Right cardiac atrium (tissue), 5 donors: ENCODE data around the gene UQCRC1. TPM values are rescaled to one million over a fixed set of nuclear protein-coding genes. Genes with fewer than 3 reads are reported as not detected.

ENCODE experiments used
- ATAC-seq, 2 donors: fragments of 200-7000 bp; cut with Tn5 transposase; one replicate each; pipeline versions ENCODE4 v1.8.0 to v1.9.1; 2020; ENCODE audit warnings: moderate library complexity in 2 of 2, mild to moderate bottlenecking in 1 of 2
- DNase-seq, 3 donors: peaks; one replicate each; pipeline ENCODE4 v3.0.0-alpha.2; 2020
- H3K27ac ChIP-seq: one replicate; pipeline ENCODE4 v1.5.1; 2013; ENCODE audit warnings: mild to moderate bottlenecking, low read length, control low read depth, moderate library complexity
- H3K27me3 ChIP-seq: one replicate; pipeline ENCODE4 v1.6.1; 2013; ENCODE audit not compliant: control insufficient read depth, insufficient read depth
- H3K4me1 ChIP-seq: one replicate; pipeline ENCODE4 v1.6.1; 2013; ENCODE audit warnings: low read length; ENCODE audit not compliant: control insufficient read depth, insufficient read depth
- H3K4me3 ChIP-seq: one replicate; pipeline ENCODE4 v1.5.1; 2013; ENCODE audit warnings: low read length, control low read depth
- H3K9me3 ChIP-seq: one replicate; pipeline ENCODE4 v1.6.1; 2013; ENCODE audit warnings: low read length; ENCODE audit not compliant: control insufficient read depth
- WGBS: extraction: QIAGEN DNeasy Blood & Tissue Kit; methylation state at CpG from one replicate; pipeline ENCODE4 v1.1.7; 2013; 5-methylcytosine and 5-hydroxymethylcytosine counted together
- intact Hi-C, 4 donors: fragments of 100-400 bp; cut with DNase I; formaldehyde crosslinking; loops; one replicate each; pipeline versions ENCODE4 v1.11.0 to v1.14.0; 2022 to 2023
- polyA plus RNA-seq: library from polyadenylated mRNA; stranded (reverse); fragments of 200-250 nt; gene quantifications from one replicate; pipeline ENCODE4 v1.2.3, GENCODE V29; 2013
- total RNA-seq, 4 donors: library from RNA; stranded (reverse); fragmentation: NEBNext Ultra II Directional; extraction: Animal tissue kit (Norgen Biotek cat#: 25700); gene quantifications; one replicate each; pipeline ENCODE4 v1.2.1, GENCODE V29; 2021
- donor health status: healthy with polysubstance abuse.
- donor health status: DM: no; HTN: yes; CAD: no.
- donor health status: DM: no; HTN: no; CAD: no.
- donor health status: DM: no; HTN: yes; CAD: no; lungs with severe emphysema.
- donor health status: DM: yes; HTN: yes; CAD: no.

UQCRC1 gene
- total and polyA plus RNA-seq, 5 donors, result 622 to 865 (median 649) TPM

DNA sequence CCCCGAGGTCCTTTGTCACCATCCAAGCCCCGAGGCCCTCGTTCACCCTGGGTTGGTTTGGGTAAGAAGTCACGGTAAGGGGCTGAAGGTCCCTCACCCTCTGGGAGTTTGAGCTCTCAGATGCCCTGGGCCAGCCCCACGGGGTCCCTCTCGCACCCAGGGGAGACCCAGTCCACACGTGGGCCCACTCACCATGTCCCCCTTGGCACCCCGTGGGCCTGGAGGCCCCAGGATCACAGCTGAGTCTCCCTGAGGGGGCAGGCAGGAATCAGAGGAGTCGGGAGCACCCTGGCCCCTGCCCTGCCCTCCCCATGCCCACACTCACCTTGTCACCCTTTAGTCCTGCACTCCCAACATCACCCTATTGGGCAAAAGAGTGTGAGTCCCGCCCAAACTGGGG, 40.0 kb downstream of the UQCRC1 start:
- 89% methylated on average over 10 of the region's 10 CpGs for WGBS
- intact Hi-C loops, result no loop called here
- no peak overlapping the region for H3K4me3 ChIP-seq
- ATAC-seq (no peak), DNase-seq (no peak)
- H3K4me1 ChIP-seq, result no peaks in the 10 kb centered on the region
- H3K9me3 ChIP-seq, result no peaks in the 10 kb centered on the region
- no peaks in the 10 kb centered on the region for H3K27me3 ChIP-seq
- no peak overlapping the region for H3K27ac ChIP-seq

DNA sequence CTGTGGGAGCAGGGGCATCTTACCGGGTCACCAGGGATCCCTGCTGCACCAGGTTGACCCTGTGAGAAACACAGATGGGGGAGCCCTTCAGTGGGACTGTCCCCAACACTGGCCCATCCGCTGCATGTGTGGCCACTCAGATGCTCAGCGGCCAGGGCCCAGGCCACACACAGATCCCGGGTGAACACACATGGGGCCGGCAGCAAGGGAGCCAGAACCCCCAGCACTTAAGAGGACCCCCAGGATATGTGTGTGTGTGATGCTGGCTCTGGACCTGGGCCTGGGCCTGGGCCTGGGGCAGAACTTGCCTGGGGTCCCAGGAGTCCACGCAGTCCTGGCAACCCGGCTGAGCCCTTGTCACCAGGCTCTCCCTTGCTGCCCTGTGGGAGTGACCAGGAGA, 41.0 kb downstream of the UQCRC1 start:
- no peaks in the 10 kb centered on the region for H3K9me3 ChIP-seq
- intact Hi-C loops, result no loop called here
- no peak overlapping the region for H3K4me3 ChIP-seq
- H3K4me1 ChIP-seq, result no peaks in the 10 kb centered on the region
- no peak for DNase-seq
- H3K27me3 ChIP-seq, result no peaks in the 10 kb centered on the region
- ATAC-seq, result no peak
- no peak overlapping the region for H3K27ac ChIP-seq
- WGBS, result 95% methylated on average over 7 of the region's 7 CpGs

DNA sequence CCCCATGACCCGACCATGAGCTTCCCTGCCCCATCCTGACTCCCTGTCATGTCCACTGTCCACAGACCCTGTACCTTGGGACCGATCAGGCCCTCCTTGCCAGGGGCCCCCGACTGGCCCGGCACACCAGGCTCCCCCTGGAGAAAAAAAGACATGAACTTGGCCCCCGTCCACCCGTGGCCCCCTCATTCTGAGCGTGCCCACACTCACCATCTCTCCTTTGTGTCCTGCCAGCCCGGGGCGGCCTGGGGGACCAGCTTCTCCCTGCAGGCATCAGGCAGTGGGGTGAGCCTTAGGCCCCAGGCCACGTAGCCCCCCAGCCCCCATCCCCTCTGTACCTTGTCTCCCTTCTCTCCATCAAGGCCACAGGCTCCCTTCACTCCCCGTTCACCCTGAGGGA, 41.9 kb downstream of the UQCRC1 start:
- intact Hi-C loops, result no loop called here
- Histone ChIP-seq H3K27me3 (no peaks in the 10 kb centered on the region), H3K4me1 (no peaks in the 10 kb centered on the region), H3K4me3 (no peak overlapping the region), H3K27ac (no peak overlapping the region), H3K9me3 (no peaks in the 10 kb centered on the region)
- ATAC-seq (no peak), DNase-seq (no peak)
- WGBS, result 92% methylated on average over 11 of the region's 11 CpGs

DNA sequence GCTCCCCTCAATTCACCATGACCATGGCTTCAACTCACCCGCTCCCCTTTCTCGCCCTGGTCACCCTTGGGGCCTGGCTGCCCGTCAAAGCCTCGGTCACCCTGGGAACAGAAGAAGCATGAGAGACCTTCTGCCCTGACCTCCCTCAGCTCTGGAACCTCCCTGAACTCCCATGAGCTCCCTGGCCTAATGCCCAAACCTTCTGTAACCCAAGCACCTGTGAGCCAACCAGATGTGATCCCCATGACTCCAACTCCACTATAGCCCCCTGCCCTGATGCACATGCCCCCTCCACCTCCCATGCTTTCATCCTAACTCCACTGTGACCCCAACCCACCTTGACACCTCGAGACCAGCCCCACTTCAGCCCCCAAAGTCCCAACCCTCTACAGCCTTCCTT, 42.4 kb downstream of the UQCRC1 start:
- Histone ChIP-seq H3K4me1 (no peaks in the 10 kb centered on the region), H3K4me3 (no peak overlapping the region), H3K27ac (no peak overlapping the region), H3K9me3 (no peaks in the 10 kb centered on the region), H3K27me3 (no peaks in the 10 kb centered on the region)
- DNase-seq, result no peak
- WGBS, result 94% methylated on average over 5 of the region's 5 CpGs
- ATAC-seq, result no peak
- intact Hi-C loops, result no loop called here

DNA sequence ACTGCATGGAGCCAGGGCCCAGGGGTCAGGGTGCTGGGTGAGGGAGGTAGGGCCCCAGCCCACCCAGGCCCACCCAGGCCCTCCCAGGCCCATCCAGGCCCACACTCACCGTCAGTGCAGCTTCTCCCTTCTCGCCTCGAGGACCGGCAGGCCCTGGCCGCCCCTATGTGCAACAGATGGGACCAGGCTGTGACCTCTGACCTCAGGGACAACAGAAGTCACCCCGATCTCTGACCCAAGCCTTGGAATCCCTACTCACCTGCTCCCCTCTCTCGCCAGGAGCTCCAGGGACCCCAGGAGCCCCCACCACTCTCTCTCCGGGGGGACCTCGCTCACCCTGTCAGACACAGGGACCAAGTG, 43.1 kb downstream of the UQCRC1 start:
- H3K4me1 ChIP-seq, result no peaks in the 10 kb centered on the region
- no peaks in the 10 kb centered on the region for H3K27me3 ChIP-seq
- ATAC-seq (no peak), DNase-seq (no peak)
- H3K4me3 ChIP-seq, result no peak overlapping the region
- H3K9me3 ChIP-seq, result no peaks in the 10 kb centered on the region
- 93% methylated on average over 9 of the region's 9 CpGs for WGBS
- H3K27ac ChIP-seq, result no peak overlapping the region
- intact Hi-C loops, result no loop called here

DNA sequence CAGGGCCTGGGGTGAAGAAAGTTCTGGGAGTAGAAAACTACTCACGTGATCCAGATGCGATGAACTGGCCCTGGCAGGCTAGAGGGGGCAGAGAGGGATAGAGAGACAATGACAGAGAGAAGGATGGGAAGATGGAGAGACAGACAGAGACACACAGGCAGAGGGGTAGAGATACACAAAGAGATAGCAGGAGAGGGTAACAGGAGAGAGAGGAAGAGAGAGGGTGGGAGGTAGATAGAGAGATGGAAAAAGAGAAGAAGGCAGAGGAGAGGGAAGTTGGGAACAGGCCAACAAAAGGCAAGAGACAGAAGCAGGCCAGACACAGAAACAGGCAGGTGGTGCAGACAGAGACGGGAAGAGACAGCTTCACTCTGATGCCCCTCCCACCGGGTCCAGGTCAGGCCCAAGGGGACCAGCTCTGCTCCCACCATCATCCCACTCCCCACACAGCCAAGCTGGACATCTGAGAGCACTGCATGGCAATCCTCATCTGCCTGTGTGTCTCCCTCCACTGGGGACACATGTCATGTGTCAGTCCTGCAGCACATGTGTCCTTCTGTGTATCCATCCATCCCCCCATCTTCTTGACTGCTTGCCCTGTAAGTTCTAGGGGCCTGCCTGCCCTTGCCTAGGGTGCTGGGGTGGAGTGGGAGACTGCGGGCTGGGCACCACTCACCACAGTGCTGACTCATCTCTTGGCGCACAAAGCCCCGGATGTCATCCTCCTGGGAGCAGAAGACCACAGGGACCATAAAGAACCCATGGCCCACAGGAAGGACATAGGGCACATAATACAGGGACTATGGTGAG, 43.6 kb downstream of the UQCRC1 start:
- no peak for ATAC-seq
- 57% methylated on average over 7 of the region's 7 CpGs for WGBS
- Histone ChIP-seq H3K4me1 (no peaks in the 10 kb centered on the region), H3K4me3 (no peak overlapping the region), H3K27ac (no peak overlapping the region), H3K27me3 (no peaks in the 10 kb centered on the region), H3K9me3 (no peaks in the 10 kb centered on the region)
- intact Hi-C loops, result no loop called here
- DNase-seq, result no peak

DNA sequence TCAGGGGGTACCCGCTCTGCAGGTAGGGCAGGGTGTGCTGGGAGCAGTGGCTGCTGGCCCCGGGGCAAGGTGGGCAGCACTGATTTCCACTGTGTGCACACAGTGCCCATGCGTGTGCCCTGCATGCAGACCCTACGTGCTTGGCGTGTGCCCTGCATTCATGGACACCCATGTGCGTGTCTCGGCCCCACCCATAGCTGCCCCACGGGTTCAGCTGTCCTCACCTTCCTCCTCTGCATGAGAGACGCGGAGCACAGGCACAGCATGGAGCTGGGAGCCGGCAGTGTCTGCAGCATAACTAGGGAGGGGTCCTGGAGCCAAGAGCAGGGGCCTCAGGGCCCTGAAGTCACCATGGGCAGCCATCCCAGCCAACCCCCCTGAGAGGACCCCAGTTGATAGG, 44.3 kb downstream of the UQCRC1 start:
- no peak overlapping the region for H3K4me3 ChIP-seq
- 75% methylated on average over 11 of the region's 11 CpGs for WGBS
- no peaks in the 10 kb centered on the region for H3K9me3 ChIP-seq
- intact Hi-C loops, result no loop called here
- ATAC-seq, result no peak
- H3K27ac ChIP-seq, result no peak overlapping the region
- no peaks in the 10 kb centered on the region for H3K4me1 ChIP-seq
- DNase-seq, result no peak
- H3K27me3 ChIP-seq, result no peaks in the 10 kb centered on the region

DNA sequence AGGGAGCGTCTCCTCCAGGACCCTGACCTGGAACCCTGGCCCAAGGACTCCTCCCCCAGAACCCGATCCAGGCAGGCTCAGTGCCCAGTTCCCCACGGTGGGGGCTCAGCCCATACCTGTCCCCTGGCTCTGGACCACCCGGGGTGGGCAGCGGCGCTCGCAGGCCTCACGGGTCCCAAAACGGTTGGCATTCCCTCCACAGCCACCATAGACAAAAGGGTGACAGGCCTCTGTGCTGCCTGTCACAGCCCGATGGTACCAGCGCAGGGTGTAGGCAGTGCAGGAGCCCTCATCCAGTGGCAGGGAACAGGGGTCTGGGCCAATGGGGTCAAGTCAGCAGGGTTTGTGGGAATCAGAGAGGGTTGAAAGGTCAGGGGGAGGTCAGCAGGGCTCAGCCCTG, 44.8 kb downstream of the UQCRC1 start:
- Histone ChIP-seq H3K27ac (no peak overlapping the region), H3K4me1 (peaks cover 2% of the 10 kb centered on the region), H3K4me3 (no peak overlapping the region), H3K27me3 (no peaks in the 10 kb centered on the region), H3K9me3 (no peaks in the 10 kb centered on the region)
- no peak for DNase-seq
- 90% methylated on average over 11 of the region's 11 CpGs for WGBS
- ATAC-seq, result no peak
- intact Hi-C loops, result no loop called here

DNA sequence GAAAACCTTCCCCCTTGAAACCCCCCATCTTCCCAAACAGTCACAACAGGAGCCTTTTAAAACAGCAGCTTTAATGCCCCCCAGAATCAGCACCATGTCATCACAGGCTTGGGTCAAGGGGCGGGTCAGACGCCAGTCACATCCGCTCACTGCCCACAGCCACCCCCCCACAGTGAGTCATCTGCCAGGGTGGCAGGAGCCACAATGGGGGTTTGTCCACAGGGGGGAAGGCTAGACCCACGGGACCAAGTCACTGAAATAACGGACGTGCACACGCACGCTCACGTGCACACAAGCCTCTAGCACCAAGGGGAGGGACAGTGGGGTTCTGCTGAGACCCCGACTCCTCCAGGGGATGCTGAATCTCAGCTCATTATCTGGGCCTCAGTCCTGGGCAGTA, 45.4 kb downstream of the UQCRC1 start:
- ATAC-seq (no peak), DNase-seq (peak; percentile 41 to 77 (median 67))
- no peaks in the 10 kb centered on the region for H3K9me3 ChIP-seq
- intact Hi-C loops, result no loop called here
- 68% methylated on average over 10 of the region's 10 CpGs for WGBS
- H3K4me1 ChIP-seq, result peaks cover 2% of the 10 kb centered on the region
- no peaks in the 10 kb centered on the region for H3K27me3 ChIP-seq
- no peak overlapping the region for H3K27ac ChIP-seq
- no peak overlapping the region for H3K4me3 ChIP-seq

DNA sequence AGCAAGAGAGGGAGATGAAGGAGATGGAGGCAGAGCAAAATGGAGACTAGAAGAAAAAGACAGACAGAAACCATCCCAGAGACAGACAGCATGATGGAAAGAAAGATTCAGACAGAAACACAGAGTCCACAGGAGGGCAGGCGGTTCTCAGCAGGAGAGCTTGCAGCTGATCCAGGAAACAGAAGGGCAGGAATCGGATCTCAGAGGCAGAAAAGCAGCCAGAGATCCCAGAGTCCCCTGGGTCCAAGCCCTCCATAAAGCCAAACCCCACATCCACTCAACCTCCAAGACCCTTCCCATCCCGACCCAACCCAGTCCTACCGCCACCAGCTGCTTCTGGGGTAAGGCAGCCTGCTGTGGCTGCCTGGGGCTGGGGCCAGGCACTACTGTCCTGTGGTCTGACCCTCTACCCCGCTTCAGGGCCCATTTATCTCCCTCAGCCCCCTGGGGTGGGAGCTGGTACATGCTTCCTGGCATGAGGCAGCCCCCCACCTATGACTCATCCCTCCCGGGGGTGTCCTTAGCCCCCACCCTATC, 46.0 kb downstream of the UQCRC1 start, which contains the start of gene UCN2:
UCN2 (minus strand) TSS at position 400 of the 537 bp plus-strand sequence. CDS start 657 bp downstream, outside the sequence.
- H3K4me3 ChIP-seq, result no peak within 1 kb of the TSS
- no peak for ATAC-seq
- intact Hi-C loops, result no loop called here
- 62% methylated on average over 6 of the region's 6 CpGs for WGBS
- DNase-seq, result no peak
- no peaks in the 10 kb centered on the region for H3K27me3 ChIP-seq
- no peaks in the 10 kb centered on the region for H3K9me3 ChIP-seq
- no peak within 1 kb of the TSS for H3K27ac ChIP-seq
- peaks cover 2% of the 10 kb centered on the region for H3K4me1 ChIP-seq

DNA sequence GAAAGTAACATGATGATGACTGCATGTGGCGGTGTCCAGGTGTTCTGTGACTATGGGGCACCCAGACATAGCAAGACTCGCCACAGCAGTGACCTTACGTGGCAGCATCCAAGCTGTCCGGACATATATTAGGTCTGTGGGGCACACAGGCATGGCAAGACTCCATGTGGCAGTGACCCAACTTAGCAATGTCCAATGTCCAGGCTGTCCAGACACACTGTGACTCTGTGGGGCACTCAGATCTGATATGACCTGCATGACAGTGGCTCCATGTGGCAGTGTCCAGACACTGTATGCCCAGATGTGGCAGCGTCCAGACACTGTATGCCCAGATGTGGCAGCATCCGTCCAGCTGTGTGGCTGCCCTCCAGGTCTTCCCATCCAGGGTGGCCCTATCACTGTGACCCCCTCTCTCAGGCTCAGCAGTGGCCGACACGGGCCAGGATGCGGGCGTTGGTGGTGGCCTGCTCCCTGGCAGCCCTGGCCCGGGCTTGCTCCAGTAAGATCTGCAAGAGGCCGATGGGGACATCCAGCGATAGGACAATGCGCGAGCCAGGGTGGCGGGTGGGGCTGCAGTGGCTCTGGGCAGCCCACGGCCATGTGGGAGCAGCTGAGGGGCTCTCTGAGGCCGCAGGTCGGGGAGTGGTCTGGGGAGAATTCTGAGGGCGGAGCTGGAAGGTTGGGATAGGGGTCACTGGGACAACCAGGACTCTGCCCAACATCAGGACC, 46.9 kb downstream of the UQCRC1 start:
- 88% methylated on average over 20 of the region's 20 CpGs for WGBS
- Histone ChIP-seq H3K9me3 (no peaks in the 10 kb centered on the region), H3K27ac (no peak overlapping the region), H3K27me3 (no peaks in the 10 kb centered on the region), H3K4me1 (peaks cover 2% of the 10 kb centered on the region), H3K4me3 (no peak overlapping the region)
- no peak for ATAC-seq
- intact Hi-C loops, result no loop called here
- no peak for DNase-seq
